ENCODE data around the gene OR2AJ1.
"Not testable (repeated sequence)": the region's sequence is repeated elsewhere in the genome, so short reads cannot be mapped to it uniquely, and the experiment has no call there.

OR2AJ1 gene

GRCh38 chr1:247924868-247925267 lies at the start of gene OR2AJ1:
OR2AJ1 (plus strand) TSS chr1:247924889; CDS start chr1:247933769, 8,880 bp downstream.
- no peak for DNase-seq (ENCODE audit: low read depth)

- no peak for DNase-seq (ENCODE audit: low read depth)
These were observed 41.3 kb upstream of the OR2AJ1 start for GRCh38 chr1:247883346-247883745.

- DNase-seq (ENCODE audit: low read depth) = no peak
These were observed 39.8 kb upstream of the OR2AJ1 start for GRCh38 chr1:247884797-247885413.

- no peak for DNase-seq (ENCODE audit: low read depth)
These were observed 29.5 kb upstream of the OR2AJ1 start, which contains the start of gene OR2W3 for GRCh38 chr1:247895163-247895637. OR2W3 (plus strand) TSS chr1:247895587; CDS start chr1:247895587, 0 bp downstream.

- DNase-seq (ENCODE audit: low read depth) = no peak
These were observed 28.7 kb upstream of the OR2AJ1 start for GRCh38 chr1:247895976-247896375.

GRCh38 chr1:247904122-247904521 lies 20.6 kb upstream of the OR2AJ1 start:
- DNase-seq (ENCODE audit: low read depth) = no peak

- DNase-seq (ENCODE audit: low read depth) = no peak
These were observed 19.5 kb upstream of the OR2AJ1 start for GRCh38 chr1:247905181-247905580.

GRCh38 chr1:247905910-247906503 lies 18.7 kb upstream of the OR2AJ1 start:
- DNase-seq (ENCODE audit: low read depth) = no peak

GRCh38 chr1:247906504-247907047 lies 18.1 kb upstream of the OR2AJ1 start:
- no peak for DNase-seq (ENCODE audit: low read depth)

- DNase-seq (ENCODE audit: low read depth) = no peak
These were observed 15.9 kb upstream of the OR2AJ1 start for GRCh38 chr1:247908766-247909165.

- DNase-seq (ENCODE audit: low read depth) = no peak
These were observed 10.9 kb upstream of the OR2AJ1 start for GRCh38 chr1:247913786-247914185.

- no peak for DNase-seq (ENCODE audit: low read depth)
These were observed 9.6 kb upstream of the OR2AJ1 start for GRCh38 chr1:247914941-247915662.

GRCh38 chr1:247919952-247920351 lies 4.7 kb upstream of the OR2AJ1 start, which contains the start of gene OR2T8:
OR2T8 (plus strand) TSS chr1:247920252; CDS start chr1:247921018, 766 bp downstream.
- no peak for DNase-seq (ENCODE audit: low read depth)

- DNase-seq (ENCODE audit: low read depth) = no peak
These were observed 748 bp upstream of the OR2AJ1 start for GRCh38 chr1:247923941-247924340.

GRCh38 chr1:247933989-247934388 lies 9.3 kb downstream of the OR2AJ1 start:
- DNase-seq (ENCODE audit: low read depth) = no peak

GRCh38 chr1:247935781-247936180 lies 11.1 kb downstream of the OR2AJ1 start:
- no peak for DNase-seq (ENCODE audit: low read depth)

GRCh38 chr1:247936415-247936814 lies 11.7 kb downstream of the OR2AJ1 start:
- DNase-seq (ENCODE audit: low read depth) = no peak

GRCh38 chr1:247936965-247937734 lies 12.5 kb downstream of the OR2AJ1 start:
- DNase-seq (ENCODE audit: low read depth) = not testable (repeated sequence)

- no peak for DNase-seq (ENCODE audit: low read depth)
These were observed 17.9 kb downstream of the OR2AJ1 start for GRCh38 chr1:247942624-247943023.

- DNase-seq (ENCODE audit: low read depth) = no peak
These were observed 23.9 kb downstream of the OR2AJ1 start, which contains the start of gene OR2L8 for GRCh38 chr1:247948558-247948957. OR2L8 (plus strand) TSS chr1:247948858; CDS start chr1:247948858, 0 bp downstream.

- no peak for DNase-seq (ENCODE audit: low read depth)
These were observed 28.7 kb downstream of the OR2AJ1 start for GRCh38 chr1:247953408-247953807.

GRCh38 chr1:247961791-247962190 lies 37.1 kb downstream of the OR2AJ1 start:
- no peak for DNase-seq (ENCODE audit: low read depth)
